ENCODE data around the gene OR51M1.
A peak's percentile ranks its signal among the peaks of the same experiment; 100 is the strongest.

OR51M1 gene

GRCh38 chr11:5366856-5367255, 16.8 kb upstream of the OR51M1 start:
- TF ChIP-seq, protein P1, sequence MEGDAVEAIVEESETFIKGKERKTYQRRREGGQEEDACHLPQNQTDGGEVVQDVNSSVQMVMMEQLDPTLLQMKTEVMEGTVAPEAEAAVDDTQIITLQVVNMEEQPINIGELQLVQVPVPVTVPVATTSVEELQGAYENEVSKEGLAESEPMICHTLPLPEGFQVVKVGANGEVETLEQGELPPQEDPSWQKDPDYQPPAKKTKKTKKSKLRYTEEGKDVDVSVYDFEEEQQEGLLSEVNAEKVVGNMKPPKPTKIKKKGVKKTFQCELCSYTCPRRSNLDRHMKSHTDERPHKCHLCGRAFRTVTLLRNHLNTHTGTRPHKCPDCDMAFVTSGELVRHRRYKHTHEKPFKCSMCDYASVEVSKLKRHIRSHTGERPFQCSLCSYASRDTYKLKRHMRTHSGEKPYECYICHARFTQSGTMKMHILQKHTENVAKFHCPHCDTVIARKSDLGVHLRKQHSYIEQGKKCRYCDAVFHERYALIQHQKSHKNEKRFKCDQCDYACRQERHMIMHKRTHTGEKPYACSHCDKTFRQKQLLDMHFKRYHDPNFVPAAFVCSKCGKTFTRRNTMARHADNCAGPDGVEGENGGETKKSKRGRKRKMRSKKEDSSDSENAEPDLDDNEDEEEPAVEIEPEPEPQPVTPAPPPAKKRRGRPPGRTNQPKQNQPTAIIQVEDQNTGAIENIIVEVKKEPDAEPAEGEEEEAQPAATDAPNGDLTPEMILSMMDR (conservative IDR thresholded peaks at IDR 0.05; ENCODE audit: low read length): no peak
- no peak overlapping the region for H3K4me3 ChIP-seq (ENCODE audit: low read length)
- peak; percentile 57 for DNase-seq (ENCODE audit: low read depth)

DNA sequence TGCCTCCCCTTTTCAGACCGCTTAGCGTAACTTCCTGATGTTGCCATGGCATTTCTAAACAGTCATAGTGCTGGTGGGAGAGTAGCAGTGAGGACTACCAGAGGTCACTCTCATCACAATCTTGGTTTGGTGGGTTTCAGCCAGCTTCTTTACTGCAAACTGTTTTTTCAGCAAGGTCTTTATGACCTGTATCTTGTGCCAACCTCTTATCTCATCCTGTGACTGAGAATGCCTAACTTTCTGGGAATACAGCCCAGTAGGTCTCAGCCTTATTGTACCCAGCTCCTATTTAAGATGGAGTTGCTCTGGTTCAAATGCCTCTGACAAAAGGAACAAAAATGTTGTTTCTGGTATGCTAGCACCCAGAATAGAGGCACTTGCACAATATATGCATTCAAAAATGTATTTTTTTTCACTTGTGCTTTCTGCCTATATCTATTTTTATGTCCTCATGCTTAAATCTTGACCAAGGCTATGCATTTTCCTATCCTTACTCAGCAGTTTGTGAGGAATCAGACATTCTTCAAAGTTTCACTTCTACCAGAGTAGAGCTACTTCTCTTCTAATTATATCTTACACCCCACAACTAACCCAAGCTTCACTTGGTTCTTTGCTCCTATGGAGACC, 16.1 kb upstream of the OR51M1 start:
- TF ChIP-seq, protein P1 (conservative IDR thresholded peaks at IDR 0.05; ENCODE audit: low read length): no peak
- peak; percentile 81 for DNase-seq (ENCODE audit: low read depth)
- no peak overlapping the region for H3K4me3 ChIP-seq (ENCODE audit: low read length)

- TF ChIP-seq, protein P1 (conservative IDR thresholded peaks at IDR 0.05; ENCODE audit: low read length): no peak
- no peak overlapping the region for H3K4me3 ChIP-seq (ENCODE audit: low read length)
Observed at GRCh38 chr11:5368502-5369043, 15.0 kb upstream of the OR51M1 start.

DNA sequence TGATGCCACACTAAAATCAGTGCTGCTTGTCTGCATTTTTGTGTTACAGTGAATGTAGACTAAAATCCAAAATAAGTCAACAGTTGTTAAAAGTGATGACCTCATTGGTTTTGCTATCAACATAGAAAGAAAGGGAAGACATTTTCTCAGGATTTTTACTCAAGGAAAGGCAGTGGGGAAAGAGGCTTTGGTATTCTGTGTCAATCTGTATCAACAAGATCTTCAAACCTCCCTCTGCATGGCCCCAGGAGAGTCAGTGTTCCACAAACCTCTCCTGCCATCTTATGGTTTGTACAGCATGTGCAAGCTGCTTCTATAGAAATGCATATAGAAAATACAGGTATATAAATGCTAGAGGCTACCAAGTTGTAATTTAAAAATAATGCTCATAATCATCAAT, 13.8 kb upstream of the OR51M1 start:
- peak; percentile 64 for DNase-seq (ENCODE audit: low read depth)
- H3K4me3 ChIP-seq (ENCODE audit: low read length): no peak overlapping the region
- TF ChIP-seq, protein P1 (conservative IDR thresholded peaks at IDR 0.05; ENCODE audit: low read length): peak; percentile 77

More at GRCh38 chr11:5368502-5369043, 15.0 kb upstream of the OR51M1 start:
- no peak for DNase-seq (ENCODE audit: low read depth)

DNA sequence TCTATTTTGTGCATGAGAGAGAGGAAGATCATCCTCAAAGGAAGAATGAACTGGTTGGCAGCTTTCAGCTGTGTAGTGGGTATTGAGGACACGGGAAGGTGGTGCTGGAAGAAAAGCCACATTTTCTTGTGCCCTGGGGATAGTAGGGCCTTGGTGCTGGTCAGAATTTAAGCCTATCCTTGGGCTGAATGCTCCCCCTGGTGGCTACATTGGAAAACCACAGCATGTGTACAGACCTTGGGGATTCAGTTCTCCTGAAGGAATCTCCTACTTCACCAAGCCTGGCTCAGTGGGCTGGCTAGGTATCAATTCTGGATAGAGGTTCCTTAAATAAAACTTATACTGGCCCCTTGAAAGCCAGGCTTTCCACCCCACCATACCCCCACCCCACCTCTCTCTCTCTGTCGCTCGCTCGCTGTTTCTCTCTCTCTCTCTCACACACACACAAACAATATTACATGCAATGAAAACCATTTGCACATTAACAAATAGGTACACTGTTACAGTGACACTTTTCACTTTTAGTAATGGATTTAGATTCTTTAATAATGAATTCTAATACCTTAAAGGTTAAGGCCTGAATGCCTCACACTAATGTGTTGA, 2.8 kb upstream of the OR51M1 start:
- peak; percentile 73 for DNase-seq (ENCODE audit: low read depth)
- TF ChIP-seq, protein P1 (conservative IDR thresholded peaks at IDR 0.05; ENCODE audit: low read length): peak; percentile 95

GRCh38 chr11:5384335-5384734, 723 bp downstream of the OR51M1 start:
- DNase-seq (ENCODE audit: low read depth): no peak
- TF ChIP-seq, protein P1 (conservative IDR thresholded peaks at IDR 0.05; ENCODE audit: low read length): no peak
- no peak overlapping the region for H3K4me3 ChIP-seq (ENCODE audit: low read length)

More for the DNA sequence above, 2.8 kb upstream of the OR51M1 start:
- no peak overlapping the region for H3K4me3 ChIP-seq (ENCODE audit: low read length)

DNA sequence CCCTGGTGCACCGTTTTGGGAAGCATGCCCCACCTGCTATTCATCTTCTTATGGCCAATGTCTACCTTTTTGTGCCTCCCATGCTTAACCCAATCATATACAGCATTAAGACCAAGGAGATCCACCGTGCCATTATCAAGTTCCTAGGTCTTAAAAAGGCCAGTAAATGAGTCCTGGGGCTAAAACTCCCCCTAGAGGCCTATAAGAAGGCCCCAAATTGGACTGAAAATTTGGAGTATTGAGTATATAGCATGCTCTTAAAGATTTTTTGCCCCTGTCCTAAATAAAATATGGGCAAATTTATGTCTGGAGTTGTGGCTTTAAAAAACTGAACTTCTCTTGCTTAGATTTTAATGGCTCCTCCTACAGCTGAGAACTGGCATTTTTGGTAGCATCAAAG, 6.6 kb downstream of the OR51M1 start:
- H3K4me3 ChIP-seq (ENCODE audit: low read length): no peak overlapping the region
- TF ChIP-seq, protein P1 (conservative IDR thresholded peaks at IDR 0.05; ENCODE audit: low read length): no peak; the same call in 1 of the 2 replicates
- DNase-seq (ENCODE audit: low read depth): no peak

Measured in AG10803 (cell line).